NCI-H2081 treated with DMSO at 0.1 percent for 48 hours (cell line): ENCODE measurements around the gene WDR12.
"Not testable (repeated sequence)": the region's sequence is repeated elsewhere in the genome, so short reads cannot be mapped to it uniquely, and the experiment has no call there.

Experiments
- DNase-seq: peaks from one replicate; lab custom pipeline; 2025; lab: John Stamatoyannopoulos, UW

Gene WDR12

GRCh38 chr2:202911512-202912341 is at the start of gene WDR12, which contains the start of gene CARF:
Gene WDR12 (minus strand): TSS chr2:202911673. CDS start chr2:202911476, 197 bp downstream.
Gene CARF (plus strand): TSS chr2:202912275. CDS start chr2:202941903, 29,628 bp downstream.
- peak; percentile 88 for DNase-seq

- no peak for DNase-seq
Measured at GRCh38 chr2:202960524-202960923, 49.1 kb upstream of the WDR12 start.

GRCh38 chr2:202950592-202950991 is 39.1 kb upstream of the WDR12 start:
- DNase-seq, result no peak

GRCh38 chr2:202949333-202949732 is 37.9 kb upstream of the WDR12 start:
- DNase-seq, result not testable (repeated sequence)

GRCh38 chr2:202945497-202945896 is 34.0 kb upstream of the WDR12 start:
- DNase-seq, result no peak

- DNase-seq, result no peak
Measured at GRCh38 chr2:202944816-202945215, 33.3 kb upstream of the WDR12 start.

GRCh38 chr2:202944408-202944807 is 32.9 kb upstream of the WDR12 start:
- no peak for DNase-seq

- no peak for DNase-seq
Measured at GRCh38 chr2:202941771-202942170, 30.3 kb upstream of the WDR12 start.

- no peak for DNase-seq
Measured at GRCh38 chr2:202938960-202939359, 27.5 kb upstream of the WDR12 start.

- DNase-seq, result no peak
Measured at GRCh38 chr2:202934456-202934855, 23.0 kb upstream of the WDR12 start.

GRCh38 chr2:202933958-202934357 is 22.5 kb upstream of the WDR12 start:
- no peak for DNase-seq

- no peak for DNase-seq
Measured at GRCh38 chr2:202933139-202933510, 21.7 kb upstream of the WDR12 start.

GRCh38 chr2:202932425-202933138 is 21.1 kb upstream of the WDR12 start:
- no peak for DNase-seq

- no peak for DNase-seq
Measured at GRCh38 chr2:202918860-202919259, 7.4 kb upstream of the WDR12 start.

- not testable (repeated sequence) for DNase-seq
Measured at GRCh38 chr2:202912342-202913201, 1.1 kb upstream of the WDR12 start.

GRCh38 chr2:202911203-202911511 is 316 bp downstream of the WDR12 start:
- DNase-seq, result no peak

- no peak for DNase-seq
Measured at GRCh38 chr2:202910698-202911097, 775 bp downstream of the WDR12 start.

GRCh38 chr2:202910250-202910649 is 1.2 kb downstream of the WDR12 start:
- DNase-seq, result not testable (repeated sequence)

- no peak for DNase-seq
Measured at GRCh38 chr2:202909394-202910192, 1.9 kb downstream of the WDR12 start.

GRCh38 chr2:202908186-202908585 is 3.3 kb downstream of the WDR12 start:
- no peak for DNase-seq

GRCh38 chr2:202905507-202905906 is 6.0 kb downstream of the WDR12 start:
- not testable (repeated sequence) for DNase-seq

GRCh38 chr2:202885190-202885589 is 26.3 kb downstream of the WDR12 start:
- DNase-seq, result no peak
